Peyer's patch (tissue), 4 donors: ENCODE results near the gene ZSCAN5B. TPM values are rescaled to one million over a fixed set of nuclear protein-coding genes. Genes with fewer than 3 reads are reported as not detected.
A peak's percentile ranks its signal among the peaks of the same experiment; 100 is the strongest.

Experiments used
- DNase-seq, 3 donors: peaks; one replicate each; pipeline ENCODE4 v3.0.0-alpha.2; 2017 to 2019
- H3K27ac ChIP-seq, 4 donors: fragments of 200-600 bp; sonication (generic); one replicate each; pipeline ENCODE4 v1.5.1; 2016 to 2019
- H3K27me3 ChIP-seq, 2 donors: fragments of 200-600 bp; sonication (generic); one replicate each; pipeline ENCODE4 v1.5.1; 2019
- H3K36me3 ChIP-seq, 3 donors: fragments of 200-600 bp; sonication (generic); one replicate each; pipeline ENCODE4 v1.5.1; 2016 to 2019
- H3K4me1 ChIP-seq, 4 donors: fragments of 200-600 bp; sonication (generic); one replicate each; pipeline ENCODE4 v1.5.1; 2016 to 2019
- H3K4me3 ChIP-seq, 4 donors: fragments of 200-600 bp; sonication (generic); 1 replicate in 3 of 4; 2 replicates in 1 of 4; pipeline ENCODE4 v1.5.1; 2016 to 2019; ENCODE audit warnings: mild to moderate bottlenecking in 1 of 4
- H3K9me3 ChIP-seq, 4 donors: fragments of 200-600 bp; sonication (generic); one replicate each; pipeline ENCODE4 v1.5.1; 2016 to 2019; ENCODE audit warnings: mild to moderate bottlenecking in 1 of 4
- CTCF ChIP-seq, 6 experiments: fragments of 450-650 bp in 4 of 6; fragments of 200-600 bp in 2 of 6; sonication (generic) in 1 of 6; IDR thresholded peaks; one replicate each; pipeline ENCODE4 v1.5.1; 2017 to 2019; ENCODE audit warnings: antibody characterized with exemption in 6 of 6, mild to moderate bottlenecking in 3 of 6, moderate library complexity in 1 of 6
- POLR2A ChIP-seq, 2 donors: fragments of 450-650 bp; IDR thresholded peaks; one replicate each; pipeline ENCODE4 v1.5.1; 2017; ENCODE audit warnings: antibody characterized with exemption in 2 of 2, mild to moderate bottlenecking in 2 of 2, moderate library complexity in 2 of 2
- total RNA-seq, 4 donors: library from RNA; depleted of rRNA; stranded (reverse); fragments of >200 nt; gene quantifications; one replicate each; pipeline ENCODE4 v1.1.0, GENCODE V29; 2016

The ZSCAN5B gene
- total RNA-seq, 4 donors from 2014 or later: not detected

- no peak for DNase-seq
- TF ChIP-seq POLR2A (IDR thresholded peaks at IDR 0.05) (no peak), CTCF (IDR thresholded peaks at IDR 0.05) (no peak)
- Histone ChIP-seq H3K27me3 (no peaks in the 10 kb centered on the region), H3K4me3 (no peak overlapping the region), H3K36me3 (peaks cover 0 to 18% (median 0%) of the 10 kb centered on the region in 3 donors), H3K9me3 (no peaks in the 10 kb centered on the region), H3K4me1 (no peaks in the 10 kb centered on the region), H3K27ac (no peak overlapping the region)
Measured at GRCh38 chr19:56159622-56160271, 37.8 kb downstream of the ZSCAN5B start.

GRCh38 chr19:56159009-56159559 lies 38.5 kb downstream of the ZSCAN5B start:
- peaks cover 0 to 20% (median 0%) of the 10 kb centered on the region in 3 donors for H3K36me3 ChIP-seq

GRCh38 chr19:56158170-56158757 lies 39.3 kb downstream of the ZSCAN5B start:
- no peaks in the 10 kb centered on the region for H3K4me1 ChIP-seq
- H3K4me3 ChIP-seq: no peak overlapping the region
- peaks cover 0 to 20% (median 0%) of the 10 kb centered on the region in 3 donors for H3K36me3 ChIP-seq
- DNase-seq: no peak
- no peak for TF ChIP-seq CTCF (IDR thresholded peaks at IDR 0.05)
- H3K9me3 ChIP-seq: no peaks in the 10 kb centered on the region
- no peak overlapping the region for H3K27ac ChIP-seq
- H3K27me3 ChIP-seq: no peaks in the 10 kb centered on the region

More at GRCh38 chr19:56159009-56159559, 38.5 kb downstream of the ZSCAN5B start:
- H3K4me1 ChIP-seq: no peaks in the 10 kb centered on the region
- no peak for DNase-seq
- TF ChIP-seq POLR2A (IDR thresholded peaks at IDR 0.05): no peak
- no peak for TF ChIP-seq CTCF (IDR thresholded peaks at IDR 0.05)
- H3K27ac ChIP-seq: no peak overlapping the region
- H3K9me3 ChIP-seq: no peaks in the 10 kb centered on the region
- H3K27me3 ChIP-seq: no peaks in the 10 kb centered on the region
- no peak overlapping the region for H3K4me3 ChIP-seq

GRCh38 chr19:56156768-56157167 lies 40.8 kb downstream of the ZSCAN5B start:
- H3K27me3 ChIP-seq: no peaks in the 10 kb centered on the region
- no peaks in the 10 kb centered on the region for H3K4me1 ChIP-seq
- TF ChIP-seq POLR2A (IDR thresholded peaks at IDR 0.05) (no peak), CTCF (IDR thresholded peaks at IDR 0.05) (no peak)
- peaks cover 0 to 20% (median 0%) of the 10 kb centered on the region in 3 donors for H3K36me3 ChIP-seq
- DNase-seq: no peak
- peak overlapping the region in 1 of 4 donors; percentile 41 for H3K27ac ChIP-seq
- H3K4me3 ChIP-seq: no peak overlapping the region
- H3K9me3 ChIP-seq: no peaks in the 10 kb centered on the region

- Histone ChIP-seq H3K4me1 (no peaks in the 10 kb centered on the region), H3K4me3 (no peak overlapping the region), H3K27ac (no peak overlapping the region), H3K9me3 (no peaks in the 10 kb centered on the region), H3K27me3 (no peaks in the 10 kb centered on the region), H3K36me3 (peaks cover 0 to 13% (median 0%) of the 10 kb centered on the region in 3 donors)
- TF ChIP-seq CTCF (IDR thresholded peaks at IDR 0.05) (peak in 3 of 6 experiments; percentile 31 to 41 (median 37)), POLR2A (IDR thresholded peaks at IDR 0.05) (no peak)
- DNase-seq: no peak
Measured at GRCh38 chr19:56155124-56155687, 42.4 kb downstream of the ZSCAN5B start.
